HFF-Myc (cell line): ENCODE results near the gene A3GALT2.

Experiments used
- DNase-seq: peaks from one replicate; pipeline ENCODE4 v3.0.0-alpha.2; 2011; ENCODE audit warnings: low read depth; ENCODE audit errors: extremely low read depth
- H3K4me3 ChIP-seq: replicated peaks from 2 replicates; pipeline ENCODE4 v1.5.1; 2011; ENCODE audit warnings: low read depth, mild to moderate bottlenecking, control low read depth, low read length
- TF ChIP-seq, protein P1 (sequence below): IDR thresholded peaks from 2 replicates; pipeline ENCODE4 v1.5.1; 2012; ENCODE audit warnings: mild to moderate bottlenecking, low read depth, low read length, control low read depth; ENCODE audit errors: missing control alignments

Gene A3GALT2

DNA sequence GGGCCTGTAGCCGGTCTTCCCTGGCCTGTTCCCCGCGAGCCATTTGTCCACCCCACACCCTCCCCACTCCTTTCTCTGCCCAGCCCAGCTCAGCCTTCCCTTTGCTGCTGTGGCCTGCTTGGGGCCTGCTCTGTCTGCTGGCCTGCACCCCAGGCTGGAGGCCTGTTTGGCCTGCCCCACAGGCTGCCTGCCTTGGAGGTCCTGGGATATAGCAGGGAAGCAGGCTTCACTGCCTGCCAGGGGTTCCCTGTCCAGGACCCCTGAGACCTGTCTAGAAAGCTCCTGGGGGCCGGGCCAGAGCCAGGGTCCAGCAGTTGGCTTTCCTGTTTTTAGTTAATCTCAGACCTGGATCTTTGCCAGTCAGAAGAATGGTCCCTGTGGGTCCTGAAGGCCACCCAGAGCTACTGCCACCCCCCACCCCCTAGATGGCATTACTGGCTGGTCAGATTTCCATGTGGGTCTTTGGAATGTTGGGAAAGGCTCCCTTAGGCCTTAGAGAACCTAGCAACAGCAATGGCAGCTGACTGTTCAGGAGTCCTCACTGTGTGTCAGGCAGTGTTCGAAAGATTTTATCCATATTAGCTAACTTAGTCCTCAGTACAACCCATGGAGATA is 56.9 kb downstream of the A3GALT2 start:
- no peak overlapping the region for H3K4me3 ChIP-seq
- TF ChIP-seq, protein P1, sequence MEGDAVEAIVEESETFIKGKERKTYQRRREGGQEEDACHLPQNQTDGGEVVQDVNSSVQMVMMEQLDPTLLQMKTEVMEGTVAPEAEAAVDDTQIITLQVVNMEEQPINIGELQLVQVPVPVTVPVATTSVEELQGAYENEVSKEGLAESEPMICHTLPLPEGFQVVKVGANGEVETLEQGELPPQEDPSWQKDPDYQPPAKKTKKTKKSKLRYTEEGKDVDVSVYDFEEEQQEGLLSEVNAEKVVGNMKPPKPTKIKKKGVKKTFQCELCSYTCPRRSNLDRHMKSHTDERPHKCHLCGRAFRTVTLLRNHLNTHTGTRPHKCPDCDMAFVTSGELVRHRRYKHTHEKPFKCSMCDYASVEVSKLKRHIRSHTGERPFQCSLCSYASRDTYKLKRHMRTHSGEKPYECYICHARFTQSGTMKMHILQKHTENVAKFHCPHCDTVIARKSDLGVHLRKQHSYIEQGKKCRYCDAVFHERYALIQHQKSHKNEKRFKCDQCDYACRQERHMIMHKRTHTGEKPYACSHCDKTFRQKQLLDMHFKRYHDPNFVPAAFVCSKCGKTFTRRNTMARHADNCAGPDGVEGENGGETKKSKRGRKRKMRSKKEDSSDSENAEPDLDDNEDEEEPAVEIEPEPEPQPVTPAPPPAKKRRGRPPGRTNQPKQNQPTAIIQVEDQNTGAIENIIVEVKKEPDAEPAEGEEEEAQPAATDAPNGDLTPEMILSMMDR, result no peak
- no peak for DNase-seq

GRCh38 chr1:33261344-33261743 is 59.6 kb downstream of the A3GALT2 start:
- TF ChIP-seq, protein P1, result no peak
- DNase-seq, result no peak
- H3K4me3 ChIP-seq, result no peak overlapping the region

GRCh38 chr1:33260439-33260838 is 60.5 kb downstream of the A3GALT2 start:
- no peak for DNase-seq
- no peak overlapping the region for H3K4me3 ChIP-seq
- TF ChIP-seq, protein P1, result no peak

DNA sequence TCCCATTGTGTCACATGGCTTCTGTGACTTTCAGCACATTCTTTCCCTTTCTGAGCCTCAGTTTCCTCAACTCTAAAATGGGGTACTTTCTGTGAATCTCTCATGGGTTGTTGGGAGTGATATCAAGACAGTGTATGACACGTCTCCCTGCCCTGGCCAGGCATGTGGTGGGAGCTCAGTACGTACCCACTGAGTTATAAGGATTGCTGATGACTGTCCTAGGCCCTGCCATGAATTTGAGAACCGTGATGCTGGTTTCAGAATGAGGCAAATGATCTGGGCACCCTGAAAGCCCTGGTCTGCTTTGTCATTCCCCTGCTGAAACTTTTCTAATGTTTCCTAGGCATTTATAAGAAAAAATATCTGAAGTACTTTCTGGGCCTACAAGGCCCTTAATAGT is 61.0 kb downstream of the A3GALT2 start:
- H3K4me3 ChIP-seq, result no peak overlapping the region
- no peak for DNase-seq
- TF ChIP-seq, protein P1, result no peak

DNA sequence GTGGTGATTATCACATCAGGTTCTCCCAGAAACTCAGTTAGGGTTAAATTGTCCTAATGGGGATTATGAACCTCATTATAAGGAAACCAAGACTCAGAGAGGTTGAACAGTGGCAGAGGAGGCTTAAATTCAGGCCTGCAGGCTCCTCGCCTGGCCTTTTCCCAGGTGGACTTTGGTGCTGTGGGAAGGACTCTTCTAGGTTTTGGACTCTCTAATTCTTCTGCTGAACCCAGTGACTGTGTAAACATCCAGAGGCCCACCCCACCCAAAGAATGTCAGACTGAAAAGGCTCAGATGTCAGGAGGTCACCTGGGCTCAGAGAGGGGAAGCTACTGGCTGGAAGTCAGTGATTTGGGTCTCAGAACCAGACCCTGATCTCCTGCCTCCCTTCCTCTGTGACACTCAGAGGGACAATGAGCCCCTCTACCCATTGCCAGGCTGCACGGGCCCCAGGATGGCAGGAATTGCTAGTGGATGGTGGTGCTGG is 62.1 kb downstream of the A3GALT2 start:
- TF ChIP-seq, protein P1, result no peak
- DNase-seq, result no peak
- H3K4me3 ChIP-seq, result no peak overlapping the region

DNA sequence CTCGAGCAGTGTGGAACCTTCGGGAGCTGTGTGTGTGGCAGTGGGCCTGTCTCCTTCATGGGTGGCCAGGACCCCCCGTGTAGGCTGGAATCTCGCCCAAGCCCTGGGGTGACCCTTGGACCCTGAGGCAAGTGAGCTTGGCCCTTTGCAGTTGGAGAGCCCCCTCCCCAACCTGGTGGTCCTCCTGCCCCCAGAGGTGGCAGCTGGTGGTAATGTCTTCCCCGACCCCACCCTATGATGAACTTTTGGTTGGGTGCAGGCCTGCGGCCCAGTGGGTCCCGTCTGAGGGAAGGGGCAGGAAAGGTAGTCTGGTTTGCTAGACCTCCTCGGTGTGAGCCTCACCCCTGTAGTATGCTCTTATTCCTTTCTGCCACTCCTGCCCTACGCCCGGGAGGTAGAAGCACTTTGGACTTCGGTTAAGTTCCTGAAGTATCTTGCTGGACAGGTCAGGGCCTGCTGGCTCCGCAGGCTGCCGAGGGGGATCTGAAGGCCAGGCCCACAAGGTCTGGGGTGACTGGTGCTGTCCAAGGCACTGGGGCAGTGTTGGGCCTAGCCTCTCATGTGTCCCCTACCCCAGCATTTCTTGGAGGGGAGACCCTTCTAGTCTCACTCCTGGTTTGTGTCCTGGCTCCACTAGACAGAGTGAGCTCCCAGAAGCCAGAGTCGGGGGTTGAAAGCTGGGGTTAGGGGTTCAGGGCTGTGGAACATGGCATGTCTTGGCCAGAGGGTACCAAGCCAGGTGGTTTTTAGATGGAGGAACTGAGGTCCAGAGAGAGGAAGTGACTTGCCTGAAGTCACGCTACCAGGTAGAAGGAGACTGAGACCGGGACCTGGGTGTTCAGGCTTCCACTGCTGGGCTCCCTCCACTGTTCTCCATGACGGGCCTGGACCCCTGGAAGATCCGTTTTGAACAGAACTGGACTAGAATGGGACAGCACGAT is 62.9 kb downstream of the A3GALT2 start:
- H3K4me3 ChIP-seq, result peak overlapping the region; percentile 57
- TF ChIP-seq, protein P1, result no peak
- DNase-seq, result no peak
